Measurements from ENCODE around the gene ZDHHC4.

Gene ZDHHC4

DNA sequence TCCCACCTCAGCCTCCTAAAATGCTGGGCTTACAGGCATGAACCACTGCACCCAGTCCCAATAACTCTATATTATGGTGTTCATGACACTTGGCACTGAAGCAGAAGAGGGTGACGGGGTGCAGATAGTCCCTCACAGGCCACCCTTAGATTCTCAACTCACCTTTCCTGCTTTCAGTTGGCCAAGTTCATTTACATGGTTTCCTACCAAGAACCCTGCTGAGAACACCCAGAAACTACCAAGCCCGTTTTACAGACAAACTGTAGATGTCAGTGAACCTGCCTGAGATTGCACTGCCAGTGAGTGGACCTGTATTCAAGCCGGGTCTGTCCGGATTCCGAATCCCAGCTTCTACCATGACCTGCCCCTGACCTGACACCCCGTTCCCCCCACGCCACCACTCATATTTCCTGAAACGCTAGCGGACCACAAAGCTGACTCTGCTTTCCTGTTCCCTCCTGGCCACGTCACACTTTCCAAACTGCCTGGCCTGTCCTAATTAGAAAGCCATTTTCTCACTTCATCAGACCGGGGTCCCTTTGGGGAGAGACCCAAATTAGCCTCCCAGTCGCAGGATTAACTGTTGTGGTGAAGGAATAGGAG, 43.3 kb upstream of the ZDHHC4 start:
- peaks cover 17% of the 10 kb centered on the region for H3K4me1 ChIP-seq (ENCODE audit: control insufficient read depth, low read length)
- 0 out of 2 replicates have a peak, but pooled peaks cover 7% of the 10 kb centered on the region for H4K20me1 ChIP-seq (ENCODE audit: control insufficient read depth, insufficient read depth, low read depth, low read length)
- no peak overlapping the region for H3K4me3 ChIP-seq (ENCODE audit: low read length)
- no peaks in the 10 kb centered on the region for H3K36me3 ChIP-seq (ENCODE audit: control insufficient read depth, low read length)
- H3K4me2 ChIP-seq (ENCODE audit: low read length): no peak overlapping the region
- H3K27ac ChIP-seq (ENCODE audit: low read depth, low read length): no peak overlapping the region
- H3F3A ChIP-seq (ENCODE audit: control insufficient read depth, insufficient read depth): no peaks in the 10 kb centered on the region
- no peak for TF ChIP-seq EZH2phosphoT487 (IDR thresholded peaks at IDR 0.05; ENCODE audit: borderline replicate concordance, low read length)
- TF ChIP-seq, protein P1, sequence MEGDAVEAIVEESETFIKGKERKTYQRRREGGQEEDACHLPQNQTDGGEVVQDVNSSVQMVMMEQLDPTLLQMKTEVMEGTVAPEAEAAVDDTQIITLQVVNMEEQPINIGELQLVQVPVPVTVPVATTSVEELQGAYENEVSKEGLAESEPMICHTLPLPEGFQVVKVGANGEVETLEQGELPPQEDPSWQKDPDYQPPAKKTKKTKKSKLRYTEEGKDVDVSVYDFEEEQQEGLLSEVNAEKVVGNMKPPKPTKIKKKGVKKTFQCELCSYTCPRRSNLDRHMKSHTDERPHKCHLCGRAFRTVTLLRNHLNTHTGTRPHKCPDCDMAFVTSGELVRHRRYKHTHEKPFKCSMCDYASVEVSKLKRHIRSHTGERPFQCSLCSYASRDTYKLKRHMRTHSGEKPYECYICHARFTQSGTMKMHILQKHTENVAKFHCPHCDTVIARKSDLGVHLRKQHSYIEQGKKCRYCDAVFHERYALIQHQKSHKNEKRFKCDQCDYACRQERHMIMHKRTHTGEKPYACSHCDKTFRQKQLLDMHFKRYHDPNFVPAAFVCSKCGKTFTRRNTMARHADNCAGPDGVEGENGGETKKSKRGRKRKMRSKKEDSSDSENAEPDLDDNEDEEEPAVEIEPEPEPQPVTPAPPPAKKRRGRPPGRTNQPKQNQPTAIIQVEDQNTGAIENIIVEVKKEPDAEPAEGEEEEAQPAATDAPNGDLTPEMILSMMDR (IDR thresholded peaks at IDR 0.05; ENCODE audit: low read depth, low read length, poor library complexity, severe bottlenecking): no peak
- no peaks in the 10 kb centered on the region for H3K79me2 ChIP-seq (ENCODE audit: control insufficient read depth, low read length)
- no peaks in the 10 kb centered on the region for H3K9me2 ChIP-seq (replicated peaks; ENCODE audit: control insufficient read depth, low read length)
- peaks cover 68% of the 10 kb centered on the region for H3K27me3 ChIP-seq (ENCODE audit: control insufficient read depth, low read length)
- H3K9me3 ChIP-seq (ENCODE audit: control insufficient read depth, insufficient read depth, low read length): no peaks in the 10 kb centered on the region

DNA sequence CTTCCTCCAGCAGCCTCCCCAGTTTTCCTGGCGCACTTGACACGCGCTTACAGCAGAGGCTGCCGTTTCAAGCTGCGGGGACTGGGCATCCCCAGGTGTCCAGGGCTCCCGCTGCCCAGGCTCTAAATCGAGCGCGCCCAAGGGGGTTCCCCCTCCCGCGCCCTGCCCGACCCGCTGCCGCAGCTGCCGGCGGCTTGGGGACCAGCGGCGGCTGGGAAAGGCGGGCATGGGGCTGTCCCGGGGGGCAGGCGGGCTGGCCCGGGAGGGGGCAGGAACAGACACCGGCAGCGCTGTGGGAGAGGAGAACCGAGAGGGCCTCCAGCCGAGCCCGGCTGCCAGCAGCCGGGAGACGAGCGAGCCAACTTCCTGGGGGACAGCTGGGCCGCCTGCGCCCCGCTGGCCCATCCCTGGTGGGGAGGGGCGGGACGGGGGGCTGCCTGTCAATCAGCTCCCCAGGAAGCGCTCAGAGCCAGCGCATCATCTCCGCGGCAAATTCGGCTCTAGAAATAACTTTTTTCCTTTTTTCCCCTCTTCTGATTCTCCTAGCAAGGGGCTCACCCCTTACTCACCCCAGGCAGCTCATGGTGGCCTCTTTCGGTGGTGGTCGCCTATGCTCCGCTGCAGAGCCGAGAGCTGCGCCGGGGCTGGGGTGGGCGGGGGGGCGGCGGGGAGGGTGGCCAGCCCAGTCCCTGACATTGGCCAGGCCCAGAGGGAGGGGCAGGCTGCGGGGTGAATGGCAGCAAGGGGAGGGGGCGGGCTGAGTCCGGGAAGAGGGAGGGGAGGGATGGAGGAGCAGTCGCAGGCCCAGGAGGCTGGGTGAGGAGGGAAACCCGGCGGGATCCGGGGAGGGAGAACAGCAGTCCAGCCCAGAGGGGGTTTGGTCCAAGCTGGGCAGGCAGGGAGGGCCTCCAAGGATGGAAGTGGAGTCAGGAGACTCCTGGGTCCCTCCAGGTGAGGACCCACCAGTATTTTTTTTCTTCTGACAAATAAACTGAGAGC, 40.7 kb upstream of the ZDHHC4 start:
- Histone ChIP-seq H3K27ac (ENCODE audit: low read depth, low read length) (no peak overlapping the region), H3K4me1 (ENCODE audit: control insufficient read depth, low read length) (peaks cover 1% of the 10 kb centered on the region; the same call in 1 of the 2 replicates), H3K9me2 (replicated peaks; ENCODE audit: control insufficient read depth, low read length) (no peaks in the 10 kb centered on the region), H3K4me2 (ENCODE audit: low read length) (no peak overlapping the region), H3K36me3 (ENCODE audit: control insufficient read depth, low read length) (no peaks in the 10 kb centered on the region), H3K4me3 (ENCODE audit: low read length) (no peak overlapping the region), H3K79me2 (ENCODE audit: control insufficient read depth, low read length) (no peaks in the 10 kb centered on the region), H4K20me1 (ENCODE audit: control insufficient read depth, insufficient read depth, low read depth, low read length) (no peaks in the 10 kb centered on the region), H3K9me3 (ENCODE audit: control insufficient read depth, insufficient read depth, low read length) (no peaks in the 10 kb centered on the region), H3K27me3 (ENCODE audit: control insufficient read depth, low read length) (peaks cover 49% of the 10 kb centered on the region), H3F3A (ENCODE audit: control insufficient read depth, insufficient read depth) (no peaks in the 10 kb centered on the region)
- TF ChIP-seq, protein P1 (IDR thresholded peaks at IDR 0.05; ENCODE audit: low read depth, low read length, poor library complexity, severe bottlenecking): no peak
- peak; percentile 61; the same call in 1 of the 2 replicates for TF ChIP-seq EZH2phosphoT487 (IDR thresholded peaks at IDR 0.05; ENCODE audit: borderline replicate concordance, low read length)

DNA sequence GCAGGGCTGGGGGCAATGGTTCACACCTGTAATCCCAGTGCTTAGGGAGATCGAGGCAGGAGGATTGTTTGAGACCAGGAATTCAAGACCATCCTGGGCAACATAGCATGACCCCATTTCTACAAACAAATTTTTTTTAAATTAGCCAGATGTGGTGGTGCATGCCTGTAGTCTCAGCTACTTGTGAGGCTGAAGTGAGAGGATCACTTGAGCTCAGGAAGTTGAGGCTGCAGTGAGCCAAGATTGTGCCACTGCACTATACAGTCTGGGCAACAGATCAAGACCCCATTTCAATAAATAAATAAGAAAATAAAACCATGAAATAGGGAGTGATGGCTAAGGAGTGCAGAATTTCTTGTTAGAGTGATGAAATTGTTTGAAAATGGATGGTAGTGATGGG, 34.9 kb upstream of the ZDHHC4 start:
- Histone ChIP-seq H3K36me3 (ENCODE audit: control insufficient read depth, low read length) (no peaks in the 10 kb centered on the region), H3K27ac (ENCODE audit: low read depth, low read length) (no peak overlapping the region), H3K4me3 (ENCODE audit: low read length) (no peak overlapping the region), H3K79me2 (ENCODE audit: control insufficient read depth, low read length) (no peaks in the 10 kb centered on the region), H3K4me1 (ENCODE audit: control insufficient read depth, low read length) (no peaks in the 10 kb centered on the region), H3K9me2 (replicated peaks; ENCODE audit: control insufficient read depth, low read length) (no peaks in the 10 kb centered on the region), H3K9me3 (ENCODE audit: control insufficient read depth, insufficient read depth, low read length) (no peaks in the 10 kb centered on the region), H3K27me3 (ENCODE audit: control insufficient read depth, low read length) (peaks cover 5% of the 10 kb centered on the region; the same call in 1 of the 2 replicates), H3K4me2 (ENCODE audit: low read length) (no peak overlapping the region), H3F3A (ENCODE audit: control insufficient read depth, insufficient read depth) (no peaks in the 10 kb centered on the region), H4K20me1 (ENCODE audit: control insufficient read depth, insufficient read depth, low read depth, low read length) (no peaks in the 10 kb centered on the region)
- TF ChIP-seq EZH2phosphoT487 (IDR thresholded peaks at IDR 0.05; ENCODE audit: borderline replicate concordance, low read length): no peak
- TF ChIP-seq, protein P1 (IDR thresholded peaks at IDR 0.05; ENCODE audit: low read depth, low read length, poor library complexity, severe bottlenecking): no peak

Data from DOHH2 (cell line).